Testis (tissue), 3 donors: Measurements from ENCODE around the gene EFCAB8. TPM values are rescaled to one million over a fixed set of nuclear protein-coding genes. Genes with fewer than 3 reads are reported as not detected.

Source experiments
- DNase-seq: peaks from one replicate; pipeline ENCODE4 v3.0.0-alpha.2; 2019
- H3K27ac ChIP-seq, 2 donors: fragments of 200-600 bp; sonication (generic); one replicate each; pipeline ENCODE4 v1.5.1; 2019
- H3K27me3 ChIP-seq: fragments of 200-600 bp; sonication (generic); one replicate; pipeline ENCODE4 v1.5.1; 2019
- H3K36me3 ChIP-seq: fragments of 200-600 bp; sonication (generic); one replicate; pipeline ENCODE4 v1.5.1; 2017; ENCODE audit warnings: low read depth; ENCODE audit errors: missing control alignments
- H3K4me1 ChIP-seq: fragments of 200-600 bp; sonication (generic); one replicate; pipeline ENCODE4 v1.5.1; 2019
- H3K4me3 ChIP-seq, 2 donors: fragments of 200-600 bp; sonication (generic); one replicate each; pipeline ENCODE4 v1.5.1; 2017 to 2019
- H3K9me3 ChIP-seq: fragments of 200-600 bp; sonication (generic); one replicate; pipeline ENCODE4 v1.5.1; 2017
- CTCF ChIP-seq, 3 experiments: fragments of 450-650 bp in 2 of 3; fragments of 200-600 bp in 1 of 3; sonication (generic) in 1 of 3; IDR thresholded peaks; one replicate each; pipeline ENCODE4 v1.5.1; 2016 to 2019; ENCODE audit warnings: antibody characterized with exemption in 3 of 3, mild to moderate bottlenecking in 2 of 3, moderate library complexity in 1 of 3
- POLR2A ChIP-seq: fragments of 450-650 bp; IDR thresholded peaks from one replicate; pipeline ENCODE4 v1.6.1; 2017; ENCODE audit warnings: antibody characterized with exemption, mild to moderate bottlenecking, moderate library complexity
- WGBS, 2 donors: methylation state at CpG; one replicate each; pipeline ENCODE4 v1.1.5; 2018; 5-methylcytosine and 5-hydroxymethylcytosine counted together
- intact Hi-C: fragments of 100-400 bp; cut with DNase I; formaldehyde crosslinking; loops from one replicate; pipeline ENCODE4 v1.15.1; 2023; ENCODE audit warnings: low total_unique reads
- polyA plus RNA-seq: library from polyadenylated mRNA; stranded (reverse); fragments of 350-450 nt; fragmentation: Illumina TruSeq; extraction: RNeasy Lipid Tissue Mini Kit (QIAGEN cat#74804); gene quantifications from one replicate; pipeline ENCODE4 v1.2.3, GENCODE V29; 2014; ENCODE audit warnings: low read depth, low replicate concordance; ENCODE audit not compliant: insufficient read depth
- total RNA-seq, 2 donors: library from RNA; depleted of rRNA; stranded (reverse); fragments of >200 nt; gene quantifications; one replicate each; pipeline ENCODE4 v1.2.3, GENCODE V29; 2016

Gene EFCAB8
- total and polyA plus RNA-seq, 3 donors from 2014 or later = 4.9 to 9.5 (median 6.3) TPM

DNA sequence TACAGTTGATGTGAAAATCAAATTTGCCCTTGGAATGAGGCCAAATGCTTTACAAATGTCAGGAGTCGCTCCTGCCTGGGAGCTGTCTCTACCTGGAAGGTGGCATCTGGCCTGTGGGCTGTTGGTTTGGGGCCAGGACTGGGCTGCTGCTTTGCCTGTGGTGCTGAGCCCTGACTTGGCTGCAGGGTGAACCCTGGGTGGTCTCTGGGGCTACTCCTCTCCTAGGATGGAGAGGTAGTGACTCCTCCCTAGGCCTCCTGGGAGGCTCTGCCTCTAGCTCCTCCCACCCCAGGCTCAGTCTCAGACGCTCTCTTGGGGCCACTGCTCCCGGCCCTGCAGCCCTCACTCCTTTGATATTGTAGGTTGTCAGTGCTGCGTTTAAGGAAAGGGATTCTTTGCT lies 47.5 kb downstream of the EFCAB8 start:
- intact Hi-C loops = loop anchor here (10.0 kb wide), 1 partner anchor 389 kb away; no protein-coding TSS in a partner anchor
- Histone ChIP-seq H3K36me3 (no peaks in the 10 kb centered on the region), H3K9me3 (no peaks in the 10 kb centered on the region), H3K27ac (no peak overlapping the region), H3K27me3 (no peaks in the 10 kb centered on the region), H3K4me3 (no peak overlapping the region), H3K4me1 (no peaks in the 10 kb centered on the region)
- 59% methylated on average over 4 of the region's 4 CpGs; no CpG with 5 or more reads in 1 of the 2 donors for WGBS, 2 donors
- no peak for DNase-seq
- TF ChIP-seq POLR2A = no peak
- TF ChIP-seq CTCF (IDR thresholded peaks at IDR 0.05) = no peak

DNA sequence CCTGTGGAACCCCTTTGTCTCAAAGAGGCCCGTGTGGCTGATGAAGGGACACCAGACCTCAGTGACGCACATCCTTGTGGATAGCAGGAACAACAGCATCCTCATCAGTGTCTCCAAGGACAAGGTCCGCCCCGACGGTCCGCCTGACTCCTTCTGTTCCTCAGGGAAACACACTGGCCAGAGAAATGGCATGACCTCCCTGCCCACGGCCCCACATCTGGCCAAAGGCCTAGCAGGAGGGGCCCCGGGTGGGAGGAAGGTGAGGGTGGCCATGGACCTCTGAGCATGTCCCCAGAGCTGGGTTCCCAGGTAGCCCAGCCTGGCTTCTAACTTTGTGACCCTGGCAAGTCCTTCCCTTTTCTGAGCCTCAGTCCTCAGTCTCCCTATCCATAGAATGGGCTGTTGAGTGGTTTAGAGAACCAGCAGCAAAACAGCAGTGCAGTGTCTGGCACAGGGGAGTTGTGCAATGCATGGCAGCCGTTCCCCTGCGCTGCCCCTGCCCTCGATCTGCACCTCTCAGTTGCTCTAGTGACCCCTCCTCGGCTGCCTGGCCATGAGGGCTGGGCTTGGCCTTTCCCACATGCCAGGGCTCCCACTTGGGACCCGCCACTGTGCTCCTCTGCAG lies 48.3 kb downstream of the EFCAB8 start:
- WGBS, 2 donors = 82 to 88% methylated on average over 7 to 13 of the region's 13 CpGs
- Histone ChIP-seq H3K27me3 (no peaks in the 10 kb centered on the region), H3K9me3 (no peaks in the 10 kb centered on the region), H3K4me3 (no peak overlapping the region), H3K27ac (no peak overlapping the region), H3K36me3 (no peaks in the 10 kb centered on the region), H3K4me1 (no peaks in the 10 kb centered on the region)
- intact Hi-C loops = loop anchor here (10.0 kb wide), 1 partner anchor 388 kb away; no protein-coding TSS in a partner anchor
- no peak for DNase-seq
- no peak for TF ChIP-seq POLR2A
- TF ChIP-seq CTCF (IDR thresholded peaks at IDR 0.05) = no peak

DNA sequence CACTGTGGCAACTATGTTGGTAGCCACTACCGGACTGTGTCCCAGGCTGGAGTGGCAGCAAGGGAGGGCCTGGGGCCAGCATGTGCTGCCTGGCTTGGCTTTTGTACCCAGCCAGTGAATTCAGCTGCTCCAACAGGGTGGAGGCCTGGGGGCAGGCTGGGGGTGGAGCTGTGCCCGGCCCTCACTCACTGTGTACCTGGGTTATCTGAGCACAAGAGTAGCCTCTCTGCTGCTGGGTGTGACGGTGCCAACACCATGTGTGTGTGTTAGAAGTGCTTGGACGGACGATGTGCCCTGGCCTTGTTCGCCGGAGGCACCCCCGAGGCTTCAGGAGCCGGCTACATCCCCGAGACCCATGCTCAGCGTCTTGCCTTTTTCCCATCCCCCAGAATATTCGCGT lies 49.2 kb downstream of the EFCAB8 start:
- H3K27me3 ChIP-seq = no peaks in the 10 kb centered on the region
- no peak overlapping the region for H3K4me3 ChIP-seq
- WGBS, 2 donors = 78% methylated on average over 7 to 13 of the region's 13 CpGs
- TF ChIP-seq CTCF (IDR thresholded peaks at IDR 0.05) (no peak), POLR2A (no peak)
- H3K4me1 ChIP-seq = no peaks in the 10 kb centered on the region
- no peak overlapping the region for H3K27ac ChIP-seq
- no peaks in the 10 kb centered on the region for H3K9me3 ChIP-seq
- intact Hi-C loops = loop anchor here (10.0 kb wide), 1 partner anchor 387 kb away; no protein-coding TSS in a partner anchor
- no peak for DNase-seq
- no peaks in the 10 kb centered on the region for H3K36me3 ChIP-seq

DNA sequence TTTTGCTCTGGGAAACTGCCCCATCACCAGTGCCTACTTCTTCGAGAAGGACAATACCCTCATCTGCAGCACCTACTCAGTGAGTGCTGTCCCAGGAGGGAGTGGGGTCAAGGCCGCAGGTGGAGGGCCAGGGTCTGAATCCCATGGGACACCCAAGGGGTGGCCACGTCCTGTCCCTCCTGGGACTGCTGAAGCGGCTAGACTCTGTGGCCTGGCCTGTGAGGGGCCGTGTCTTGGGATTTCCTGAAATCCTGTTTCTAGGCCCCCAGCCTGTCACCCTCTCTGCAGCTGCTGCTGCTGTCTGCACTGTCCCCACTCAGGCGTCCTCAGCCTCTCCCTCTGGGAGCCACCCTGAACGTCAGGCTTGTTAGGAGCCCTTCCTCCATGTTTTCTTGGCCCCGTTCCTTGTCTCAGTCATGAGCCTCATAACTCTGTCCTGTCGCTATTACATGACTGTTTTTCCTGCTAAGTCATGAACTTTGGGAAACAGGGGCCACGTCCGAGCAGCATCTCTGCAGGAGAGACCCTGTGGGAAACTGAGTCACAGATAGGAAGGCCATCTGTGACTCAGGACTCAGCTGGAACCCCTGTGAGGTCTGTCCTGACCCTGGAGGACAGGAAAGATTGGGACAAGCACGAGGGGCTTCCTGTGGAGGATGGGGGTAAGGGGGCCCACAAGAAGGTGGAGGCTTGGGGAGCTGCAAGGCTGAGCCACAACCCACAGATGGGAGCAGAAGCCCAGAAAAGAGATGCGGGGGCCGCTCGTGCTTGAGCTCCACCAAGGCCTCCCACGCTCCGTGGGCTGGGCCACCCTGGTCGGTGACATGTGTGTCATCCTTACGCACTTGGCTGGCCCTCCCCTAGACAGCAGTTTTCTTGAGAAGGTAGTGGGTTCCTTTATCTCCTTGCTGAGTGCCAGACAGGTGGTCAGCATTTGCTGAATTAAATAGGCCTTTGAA lies 49.9 kb downstream of the EFCAB8 start:
- Histone ChIP-seq H3K36me3 (no peaks in the 10 kb centered on the region), H3K4me1 (no peaks in the 10 kb centered on the region), H3K9me3 (no peaks in the 10 kb centered on the region), H3K27me3 (no peaks in the 10 kb centered on the region), H3K27ac (no peak overlapping the region), H3K4me3 (no peak overlapping the region)
- TF ChIP-seq CTCF (IDR thresholded peaks at IDR 0.05) (no peak), POLR2A (no peak)
- intact Hi-C loops = loop anchor here (10.0 kb wide), 1 partner anchor 386 kb away; no protein-coding TSS in a partner anchor
- 74 to 79% methylated on average over 16 to 19 of the region's 19 CpGs for WGBS, 2 donors
- DNase-seq = no peak
